ENCODE results near the gene PRKCA. TPM values are rescaled to one million over a fixed set of nuclear protein-coding genes. Genes with fewer than 3 reads are reported as not detected.

Gene PRKCA
- total RNA-seq, 1 experiment from 2014 or later, result 29.5 TPM

- ATAC-seq (peak; percentile 80), DNase-seq (ENCODE audit: low spot score) (no peak)
- no peaks in the 10 kb centered on the region for H3K9me3 Mint-ChIP-seq
- H3K4me3 Mint-ChIP-seq, result peak overlapping the region; percentile 15; the same call in 1 of the 2 replicates
- H3K27me3 Mint-ChIP-seq (ENCODE audit: low read depth), result no peaks in the 10 kb centered on the region
- H3K27ac Mint-ChIP-seq, result peak overlapping the region; percentile 93
- peaks cover 66% of the 10 kb centered on the region for H3K4me1 Mint-ChIP-seq
- CTCF ChIA-PET, result interaction anchor here (1.0 to 2.2 kb wide), 2 partner anchors 16 to 143 kb away, joined by 4 to 8 read pairs; no protein-coding TSS in a partner anchor
- no peaks in the 10 kb centered on the region for H3K36me3 Mint-ChIP-seq
- TF ChIP-seq ZNF423 (CRISPR knock-in tag; IDR thresholded peaks at IDR 0.05), result peak; percentile 89
- TF ChIP-seq ETV6 (CRISPR knock-in tag; IDR thresholded peaks at IDR 0.05), result 0 out of 2 replicates have a peak, but pooled peaks have one; percentile 20
- no peak for TF ChIP-seq FOXK1 (CRISPR knock-in tag; IDR thresholded peaks at IDR 0.05)
- no peak for TF ChIP-seq NFATC4 (CRISPR knock-in tag; IDR thresholded peaks at IDR 0.05)
- POLR2A ChIA-PET, result no interaction called here
Observed at GRCh38 chr17:66711881-66712321, 409.5 kb downstream of the PRKCA start.

GRCh38 chr17:66712453-66712852 is 410.0 kb downstream of the PRKCA start:
- Mint-ChIP-seq H3K36me3 (no peaks in the 10 kb centered on the region), H3K27ac (peak overlapping the region; percentile 93), H3K9me3 (no peaks in the 10 kb centered on the region), H3K4me3 (no peak overlapping the region), H3K4me1 (peaks cover 71% of the 10 kb centered on the region), H3K27me3 (ENCODE audit: low read depth) (no peaks in the 10 kb centered on the region)
- ChIA-PET POLR2A (no interaction called here), CTCF (interaction anchor here (1.0 to 2.2 kb wide), 3 partner anchors 10 to 143 kb away, joined by 4 to 8 read pairs (median 5); no protein-coding TSS in a partner anchor)
- ATAC-seq (peak; percentile 15; the same call in 1 of the 2 replicates), DNase-seq (ENCODE audit: low spot score) (no peak)
- no peak for TF ChIP-seq FOXK1 (CRISPR knock-in tag; IDR thresholded peaks at IDR 0.05)
- TF ChIP-seq STAT6 (CRISPR knock-in tag; conservative IDR thresholded peaks at IDR 0.05; ENCODE audit: low read depth), result no peak
- no peak for TF ChIP-seq NR1H2 (CRISPR knock-in tag; IDR thresholded peaks at IDR 0.05)
- no peak for TF ChIP-seq NFE2L1 (CRISPR knock-in tag; IDR thresholded peaks at IDR 0.05)
- no peak for TF ChIP-seq PRDM15 (CRISPR knock-in tag; IDR thresholded peaks at IDR 0.05)
- TF ChIP-seq JAZF1 (CRISPR knock-in tag; IDR thresholded peaks at IDR 0.05), result no peak
- no peak for TF ChIP-seq ARID4B (CRISPR knock-in tag; IDR thresholded peaks at IDR 0.05; ENCODE audit: borderline replicate concordance)
- no peak for TF ChIP-seq EMX1 (CRISPR knock-in tag; IDR thresholded peaks at IDR 0.05)
- TF ChIP-seq FOXP4 (CRISPR knock-in tag; IDR thresholded peaks at IDR 0.05), result no peak
- TF ChIP-seq SMAD4 (CRISPR knock-in tag; IDR thresholded peaks at IDR 0.05), result no peak
- TF ChIP-seq CTCF (IDR thresholded peaks at IDR 0.05), result no peak
- no peak for TF ChIP-seq CBFB (CRISPR knock-in tag; IDR thresholded peaks at IDR 0.05; ENCODE audit: low read depth)
- no peak for TF ChIP-seq ZNF263 (CRISPR knock-in tag; IDR thresholded peaks at IDR 0.05; ENCODE audit: low read depth)
- no peak for TF ChIP-seq ZMAT4 (CRISPR knock-in tag; IDR thresholded peaks at IDR 0.05)
- no peak for TF ChIP-seq ZSCAN18 (CRISPR knock-in tag; IDR thresholded peaks at IDR 0.05)

Measured in WTC11 (cell line).